Neural crest cell (in vitro differentiated cells): Measurements from ENCODE around the gene MDK. TPM values are rescaled to one million over a fixed set of nuclear protein-coding genes. Genes with fewer than 3 reads are reported as not detected.
"Not testable (repeated sequence)": the region's sequence is repeated elsewhere in the genome, so short reads cannot be mapped to it uniquely, and the experiment has no call there.

Experiments used
- DNase-seq: peaks from one replicate; pipeline ENCODE4 v3.0.0; 2021; ENCODE audit warnings: low read depth, mixed read lengths, low spot score
- H3K27ac Mint-ChIP-seq: one replicate; pipeline ENCODE4 v1.8.0; 2021; ENCODE audit warnings: mild to moderate bottlenecking, mixed read lengths; ENCODE audit not compliant: unreplicated experiment
- H3K27me3 Mint-ChIP-seq: 2 replicates; pipeline ENCODE4 v1.8.0; 2021; ENCODE audit warnings: low read depth, mild to moderate bottlenecking, mixed read lengths
- H3K36me3 Mint-ChIP-seq: 2 replicates; pipeline ENCODE4 v1.8.0; 2021; ENCODE audit warnings: low read depth, mild to moderate bottlenecking, mixed read lengths
- H3K4me1 Mint-ChIP-seq: 2 replicates; pipeline ENCODE4 v1.8.0; 2021; ENCODE audit warnings: mixed read lengths
- H3K4me3 Mint-ChIP-seq: one replicate; pipeline ENCODE4 v1.8.0; 2021; ENCODE audit warnings: mild to moderate bottlenecking, mixed read lengths
- H3K9me3 Mint-ChIP-seq: 2 replicates; pipeline ENCODE4 v1.8.0; 2021; ENCODE audit warnings: mixed read lengths
- total RNA-seq: library from RNA; stranded (reverse); gene quantifications from 2 replicates; pipeline ENCODE4 v1.2.1, GENCODE V29; 2021
- TF ChIP-seq, protein P1 (sequence below): fragments of 200-600 bp; sonication (generic); conservative IDR thresholded peaks from 2 replicates; pipeline ENCODE4 v1.5.0; 2021; ENCODE audit warnings: antibody characterized with exemption, mild to moderate bottlenecking

MDK gene
- total RNA-seq, 1 donor from 2014 or later, result 781 TPM

- peaks cover 2% of the 10 kb centered on the region for H3K36me3 Mint-ChIP-seq
- no peaks in the 10 kb centered on the region for H3K9me3 Mint-ChIP-seq
- H3K4me1 Mint-ChIP-seq, result peaks cover 20% of the 10 kb centered on the region
- H3K27ac Mint-ChIP-seq, result peak overlapping the region; percentile 92
- TF ChIP-seq, protein P1, sequence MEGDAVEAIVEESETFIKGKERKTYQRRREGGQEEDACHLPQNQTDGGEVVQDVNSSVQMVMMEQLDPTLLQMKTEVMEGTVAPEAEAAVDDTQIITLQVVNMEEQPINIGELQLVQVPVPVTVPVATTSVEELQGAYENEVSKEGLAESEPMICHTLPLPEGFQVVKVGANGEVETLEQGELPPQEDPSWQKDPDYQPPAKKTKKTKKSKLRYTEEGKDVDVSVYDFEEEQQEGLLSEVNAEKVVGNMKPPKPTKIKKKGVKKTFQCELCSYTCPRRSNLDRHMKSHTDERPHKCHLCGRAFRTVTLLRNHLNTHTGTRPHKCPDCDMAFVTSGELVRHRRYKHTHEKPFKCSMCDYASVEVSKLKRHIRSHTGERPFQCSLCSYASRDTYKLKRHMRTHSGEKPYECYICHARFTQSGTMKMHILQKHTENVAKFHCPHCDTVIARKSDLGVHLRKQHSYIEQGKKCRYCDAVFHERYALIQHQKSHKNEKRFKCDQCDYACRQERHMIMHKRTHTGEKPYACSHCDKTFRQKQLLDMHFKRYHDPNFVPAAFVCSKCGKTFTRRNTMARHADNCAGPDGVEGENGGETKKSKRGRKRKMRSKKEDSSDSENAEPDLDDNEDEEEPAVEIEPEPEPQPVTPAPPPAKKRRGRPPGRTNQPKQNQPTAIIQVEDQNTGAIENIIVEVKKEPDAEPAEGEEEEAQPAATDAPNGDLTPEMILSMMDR, result no peak
- DNase-seq, result no peak
- peaks cover 6% of the 10 kb centered on the region for H3K27me3 Mint-ChIP-seq
- H3K4me3 Mint-ChIP-seq, result peak overlapping the region; percentile 92
Observed at GRCh38 chr11:46378811-46379481, 2.5 kb upstream of the MDK start.

DNA sequence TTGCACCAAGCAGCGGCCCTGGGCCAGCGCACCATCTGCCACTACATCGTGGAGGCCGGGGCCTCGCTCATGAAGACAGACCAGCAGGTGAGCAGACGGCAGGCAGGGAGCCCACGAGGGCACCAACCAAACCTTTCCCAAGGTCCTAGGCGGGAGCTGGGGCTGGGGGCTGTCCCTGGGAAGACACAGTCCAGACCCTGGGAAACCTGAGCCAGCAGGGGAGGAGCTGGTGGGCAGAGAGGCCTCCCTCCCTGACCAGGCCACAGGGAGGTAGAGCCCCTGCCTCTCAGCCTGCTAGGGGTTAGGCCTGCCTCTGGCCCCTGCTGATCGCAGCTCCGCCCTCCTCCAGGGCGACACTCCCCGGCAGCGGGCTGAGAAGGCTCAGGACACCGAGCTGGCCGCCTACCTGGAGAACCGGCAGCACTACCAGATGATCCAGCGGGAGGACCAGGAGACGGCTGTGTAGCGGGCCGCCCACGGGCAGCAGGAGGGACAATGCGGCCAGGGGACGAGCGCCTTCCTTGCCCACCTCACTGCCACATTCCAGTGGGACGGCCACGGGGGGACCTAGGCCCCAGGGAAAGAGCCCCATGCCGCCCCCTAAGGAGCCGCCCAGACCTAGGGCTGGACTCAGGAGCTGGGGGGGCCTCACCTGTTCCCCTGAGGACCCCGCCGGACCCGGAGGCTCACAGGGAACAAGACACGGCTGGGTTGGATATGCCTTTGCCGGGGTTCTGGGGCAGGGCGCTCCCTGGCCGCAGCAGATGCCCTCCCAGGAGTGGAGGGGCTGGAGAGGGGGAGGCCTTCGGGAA lies 1.8 kb upstream of the MDK start:
- H3K9me3 Mint-ChIP-seq, H3K36me3 Mint-ChIP-seq, H3K27me3 Mint-ChIP-seq: not testable (repeated sequence)
- peak overlapping the region; percentile 92 for H3K27ac Mint-ChIP-seq
- peak overlapping the region; percentile 92 for H3K4me3 Mint-ChIP-seq
- peaks cover 20% of the 10 kb centered on the region for H3K4me1 Mint-ChIP-seq
- DNase-seq, result peak; percentile 59

GRCh38 chr11:46380340-46381047 lies 975 bp upstream of the MDK start:
- Mint-ChIP-seq H3K36me3 (peaks cover 2% of the 10 kb centered on the region), H3K27me3 (peaks cover 11% of the 10 kb centered on the region), H3K9me3 (no peaks in the 10 kb centered on the region), H3K4me3 (peak overlapping the region; percentile 91), H3K27ac (peak overlapping the region; percentile 96), H3K4me1 (peaks cover 24% of the 10 kb centered on the region)
- TF ChIP-seq, protein P1, result no peak
- DNase-seq, result peak; percentile 70

DNA sequence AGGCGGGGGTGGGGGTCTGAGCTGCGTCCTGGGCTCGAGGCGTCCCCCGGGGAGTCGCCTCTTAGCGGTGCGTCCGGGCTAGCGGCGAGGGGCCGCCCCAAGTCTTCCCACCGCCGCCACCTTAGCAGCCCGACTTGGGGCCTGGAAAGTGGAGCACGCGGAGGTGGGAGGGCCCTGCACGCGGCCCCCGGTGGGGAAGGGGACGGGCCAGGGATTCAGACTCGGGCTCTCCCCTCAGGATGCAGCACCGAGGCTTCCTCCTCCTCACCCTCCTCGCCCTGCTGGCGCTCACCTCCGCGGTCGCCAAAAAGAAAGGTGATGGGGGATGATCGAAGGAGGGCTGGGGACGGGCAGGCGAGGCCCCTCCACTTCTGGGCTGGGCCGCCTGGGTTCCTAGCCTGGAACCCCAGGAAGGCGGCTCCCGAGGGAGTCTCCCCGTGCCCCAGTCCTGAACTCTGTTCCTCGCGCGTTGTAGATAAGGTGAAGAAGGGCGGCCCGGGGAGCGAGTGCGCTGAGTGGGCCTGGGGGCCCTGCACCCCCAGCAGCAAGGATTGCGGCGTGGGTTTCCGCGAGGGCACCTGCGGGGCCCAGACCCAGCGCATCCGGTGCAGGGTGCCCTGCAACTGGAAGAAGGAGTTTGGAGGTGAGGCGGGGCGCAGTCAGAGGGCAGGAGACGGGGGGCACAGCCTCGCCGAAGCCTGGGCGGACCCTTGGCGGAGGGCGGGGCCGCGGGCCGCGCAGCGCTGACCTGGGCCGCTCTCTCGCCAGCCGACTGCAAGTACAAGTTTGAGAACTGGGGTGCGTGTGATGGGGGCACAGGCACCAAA lies 563 bp downstream of the MDK start:
- Mint-ChIP-seq H3K9me3 (no peaks in the 10 kb centered on the region), H3K36me3 (peaks cover 2% of the 10 kb centered on the region), H3K4me1 (peaks cover 24% of the 10 kb centered on the region), H3K27ac (peak overlapping the region; percentile 92), H3K4me3 (peak overlapping the region; percentile 88), H3K27me3 (peaks cover 26% of the 10 kb centered on the region)
- TF ChIP-seq, protein P1, result no peak
- DNase-seq, result no peak

DNA sequence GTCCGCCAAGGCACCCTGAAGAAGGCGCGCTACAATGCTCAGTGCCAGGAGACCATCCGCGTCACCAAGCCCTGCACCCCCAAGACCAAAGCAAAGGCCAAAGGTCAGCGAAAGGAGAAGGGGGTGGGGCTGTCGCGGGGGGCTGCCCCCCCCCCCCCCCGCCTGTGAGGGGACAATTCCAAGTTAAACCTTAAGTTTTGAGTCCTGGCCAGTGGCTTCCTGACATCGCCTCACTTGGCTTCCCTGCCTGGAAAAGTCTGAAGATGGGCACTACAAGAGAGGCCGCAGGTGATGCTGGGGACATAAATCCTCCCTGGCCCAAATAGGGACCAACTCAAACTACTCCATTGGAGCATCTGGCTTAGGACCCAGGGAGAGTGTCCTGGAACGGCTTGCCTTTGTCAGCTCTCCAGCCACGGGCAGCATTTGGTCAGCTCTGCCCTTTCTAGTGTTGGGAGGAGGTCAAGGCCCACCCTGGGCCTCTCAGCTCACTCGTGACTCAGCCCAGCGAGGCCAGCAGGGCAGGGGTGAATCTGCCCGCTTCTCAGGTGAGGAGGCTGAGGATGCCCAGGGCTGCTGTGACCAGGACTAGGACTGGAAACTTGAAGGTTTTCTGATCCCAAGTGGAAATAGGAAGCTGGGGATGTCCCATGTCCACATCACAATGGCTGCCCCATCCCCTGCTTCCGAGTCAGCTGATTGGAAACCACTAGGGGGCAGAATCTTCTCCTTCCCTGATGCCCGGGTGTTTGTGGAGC lies 1.4 kb downstream of the MDK start:
- TF ChIP-seq, protein P1, result peak; percentile 68
- H3K27me3 Mint-ChIP-seq, result peaks cover 34% of the 10 kb centered on the region
- no peak for DNase-seq
- H3K27ac Mint-ChIP-seq, result peak overlapping the region; percentile 83
- H3K4me1 Mint-ChIP-seq, result peaks cover 24% of the 10 kb centered on the region
- peak overlapping the region; percentile 88 for H3K4me3 Mint-ChIP-seq
- no peaks in the 10 kb centered on the region for H3K9me3 Mint-ChIP-seq
- peaks cover 2% of the 10 kb centered on the region for H3K36me3 Mint-ChIP-seq
